Retinal pigment epithelial cell (primary cell): Measurements from ENCODE around the gene MRFAP1.
A peak's percentile ranks its signal among the peaks of the same experiment; 100 is the strongest.
"Not testable (repeated sequence)": the region's sequence is repeated elsewhere in the genome, so short reads cannot be mapped to it uniquely, and the experiment has no call there.

Source experiments
- DNase-seq: peaks from one replicate; pipeline ENCODE4 v3.0.0-alpha.2; 2010; ENCODE audit warnings: low read depth
- H3K4me3 ChIP-seq: 2 replicates; pipeline ENCODE4 v1.5.1; 2011; ENCODE audit warnings: mild to moderate bottlenecking, low read length, control low read depth, moderate library complexity
- TF ChIP-seq, protein P1 (sequence below): conservative IDR thresholded peaks from 2 replicates; pipeline ENCODE4 v1.5.1; 2011; ENCODE audit warnings: low read depth, low read length, control low read depth, inconsistent platforms

Gene MRFAP1

DNA sequence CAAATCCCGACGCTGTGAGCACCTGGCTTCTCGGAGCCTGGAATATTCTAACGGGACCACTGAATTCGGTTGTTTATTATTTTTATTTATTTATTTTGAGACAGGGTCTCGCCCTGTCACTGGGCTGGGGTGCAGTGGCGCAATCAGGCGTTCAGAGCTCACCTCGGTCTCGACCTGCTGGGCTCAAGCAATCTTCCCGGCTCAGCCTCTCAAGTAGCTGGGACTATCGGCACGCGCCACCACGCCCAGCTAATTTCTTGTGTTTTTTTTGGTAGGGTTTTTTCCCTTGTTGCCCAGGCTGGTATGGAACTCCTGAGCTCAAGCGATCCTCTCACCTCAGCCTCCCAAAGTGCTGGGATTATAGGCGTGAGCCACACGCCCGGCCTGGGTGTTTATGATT, 31.6 kb downstream of the MRFAP1 start:
- H3K4me3 ChIP-seq: no peak overlapping the region
- no peak for DNase-seq
- TF ChIP-seq, protein P1, sequence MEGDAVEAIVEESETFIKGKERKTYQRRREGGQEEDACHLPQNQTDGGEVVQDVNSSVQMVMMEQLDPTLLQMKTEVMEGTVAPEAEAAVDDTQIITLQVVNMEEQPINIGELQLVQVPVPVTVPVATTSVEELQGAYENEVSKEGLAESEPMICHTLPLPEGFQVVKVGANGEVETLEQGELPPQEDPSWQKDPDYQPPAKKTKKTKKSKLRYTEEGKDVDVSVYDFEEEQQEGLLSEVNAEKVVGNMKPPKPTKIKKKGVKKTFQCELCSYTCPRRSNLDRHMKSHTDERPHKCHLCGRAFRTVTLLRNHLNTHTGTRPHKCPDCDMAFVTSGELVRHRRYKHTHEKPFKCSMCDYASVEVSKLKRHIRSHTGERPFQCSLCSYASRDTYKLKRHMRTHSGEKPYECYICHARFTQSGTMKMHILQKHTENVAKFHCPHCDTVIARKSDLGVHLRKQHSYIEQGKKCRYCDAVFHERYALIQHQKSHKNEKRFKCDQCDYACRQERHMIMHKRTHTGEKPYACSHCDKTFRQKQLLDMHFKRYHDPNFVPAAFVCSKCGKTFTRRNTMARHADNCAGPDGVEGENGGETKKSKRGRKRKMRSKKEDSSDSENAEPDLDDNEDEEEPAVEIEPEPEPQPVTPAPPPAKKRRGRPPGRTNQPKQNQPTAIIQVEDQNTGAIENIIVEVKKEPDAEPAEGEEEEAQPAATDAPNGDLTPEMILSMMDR: no peak

DNA sequence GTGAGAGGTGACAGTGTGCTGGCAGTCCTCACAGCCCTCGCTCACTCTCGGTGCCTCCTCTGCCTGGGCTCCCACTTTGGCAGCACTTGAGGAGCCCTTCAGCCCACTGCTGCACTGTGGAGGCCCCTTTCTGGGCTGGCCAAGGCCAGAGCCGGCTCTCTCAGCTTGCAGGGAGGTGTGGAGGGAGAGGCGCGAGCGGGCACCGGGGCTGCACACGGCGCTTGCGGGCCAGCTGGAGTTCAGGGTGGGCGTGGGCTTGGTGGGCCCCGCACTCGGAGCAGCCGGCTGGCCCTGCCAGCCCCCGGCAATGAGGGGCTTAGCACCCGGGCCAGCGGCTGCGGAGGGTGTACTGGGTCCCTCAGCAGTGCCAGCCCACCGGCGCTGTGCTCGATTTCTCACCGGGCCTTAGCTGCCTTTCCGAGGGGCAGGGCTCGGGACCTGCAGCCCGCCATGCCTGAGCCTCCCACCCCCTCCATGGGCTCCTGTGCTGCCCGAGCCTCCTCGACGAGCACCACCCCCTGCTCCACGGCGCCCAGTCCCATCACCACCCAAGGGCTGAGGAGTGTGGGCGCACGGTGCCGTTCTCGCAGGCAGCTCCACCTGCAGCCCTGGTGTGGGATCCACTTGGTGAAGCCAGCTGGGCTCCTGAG, 32.2 kb downstream of the MRFAP1 start:
- DNase-seq, H3K4me3 ChIP-seq: not testable (repeated sequence)

DNA sequence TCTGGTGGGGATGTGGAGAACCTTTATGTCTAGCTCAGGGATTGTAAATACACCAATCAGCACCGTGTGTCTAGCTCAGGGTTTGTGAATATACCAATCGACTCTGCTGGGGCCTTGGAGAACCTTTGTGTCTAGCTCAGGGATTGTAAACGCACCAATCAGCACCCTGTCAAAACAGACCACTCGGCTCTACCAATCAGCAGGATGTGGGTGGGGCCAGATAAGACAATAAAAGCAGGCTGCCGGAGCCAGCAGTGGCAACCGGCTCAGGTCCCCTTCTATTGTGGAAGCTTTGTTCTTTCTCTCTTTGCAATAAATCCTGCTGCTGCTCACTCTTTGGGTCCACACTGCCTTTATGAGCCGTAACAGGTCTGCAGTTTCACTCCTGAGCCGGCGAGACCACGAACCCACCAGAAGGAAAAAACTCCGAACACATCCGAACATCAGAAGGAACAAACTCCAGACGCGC, 32.7 kb downstream of the MRFAP1 start:
- not testable (repeated sequence) for DNase-seq

DNA sequence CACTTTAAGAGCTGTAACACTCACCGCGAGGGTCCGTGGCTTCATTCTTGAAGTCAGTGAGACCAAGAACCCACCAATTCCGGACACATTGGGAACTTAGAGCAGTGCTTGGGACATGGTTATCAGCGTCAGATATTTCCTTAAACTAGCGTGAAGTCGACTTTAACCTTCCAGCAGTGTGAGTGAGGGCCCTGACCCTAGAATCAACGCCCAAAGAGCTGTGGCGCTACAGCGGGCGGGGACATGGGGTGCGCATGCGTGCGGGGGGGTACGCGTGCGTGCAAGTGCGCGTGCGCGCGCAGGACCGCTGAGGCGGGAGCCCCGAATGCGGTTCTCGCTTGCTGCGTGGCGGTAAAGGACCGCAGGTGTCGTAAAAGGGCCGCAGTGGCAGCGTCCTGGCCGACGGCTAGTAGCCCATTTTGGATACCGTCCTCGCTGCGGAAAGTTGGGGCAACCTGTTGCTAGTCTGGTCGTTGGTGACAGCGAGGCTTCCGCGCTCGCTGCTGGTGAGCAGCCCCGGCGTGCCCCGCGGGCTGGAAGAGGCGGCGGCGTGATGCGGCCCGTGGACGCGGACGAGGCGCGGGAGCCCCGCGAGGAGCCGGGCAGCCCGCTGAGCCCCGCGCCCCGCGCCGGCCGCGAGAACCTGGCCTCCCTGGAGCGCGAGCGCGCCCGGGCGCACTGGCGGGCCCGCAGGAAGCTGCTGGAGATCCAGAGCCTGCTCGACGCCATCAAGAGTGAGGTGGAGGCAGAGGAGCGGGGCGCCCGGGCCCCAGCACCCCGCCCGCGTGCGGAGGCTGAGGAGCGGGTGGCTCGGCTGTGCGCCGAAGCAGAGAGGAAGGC, 33.4 kb downstream of the MRFAP1 start:
- DNase-seq: peak; percentile 82
- TF ChIP-seq, protein P1: no peak
- H3K4me3 ChIP-seq: peak overlapping the region; percentile 58

More for the DNA sequence above, 32.7 kb downstream of the MRFAP1 start:
- peak overlapping the region; percentile 58 for H3K4me3 ChIP-seq

DNA sequence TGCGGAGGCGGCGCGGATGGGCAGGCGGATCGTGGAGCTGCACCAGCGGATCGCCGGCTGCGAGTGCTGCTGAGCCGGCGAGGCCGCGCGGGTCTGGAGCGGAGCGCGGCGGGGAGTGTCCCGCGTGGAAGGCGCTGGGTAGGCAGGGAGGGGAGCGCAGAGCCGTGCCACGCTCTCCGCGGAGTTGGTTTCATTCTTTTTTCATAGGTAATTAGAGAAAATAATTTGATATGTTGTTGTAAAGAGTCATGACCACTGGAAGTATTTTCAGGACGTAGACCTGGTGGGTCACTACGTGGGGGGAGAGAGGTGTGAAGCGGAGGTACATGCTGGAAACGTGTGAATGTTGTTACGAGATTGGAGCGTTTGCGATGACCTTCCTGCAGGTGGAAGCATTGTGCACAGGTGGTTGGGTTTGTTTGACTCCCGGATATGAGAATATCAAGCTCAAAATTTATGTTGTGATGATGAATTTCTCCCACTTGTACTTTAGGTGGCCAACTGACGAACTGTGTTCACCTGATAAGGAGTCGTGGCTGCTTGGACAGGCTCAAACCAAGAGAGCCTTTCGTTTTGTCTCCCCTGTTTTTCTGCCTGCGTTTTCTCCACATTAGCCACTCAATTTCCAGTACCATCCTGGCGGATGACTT, 34.1 kb downstream of the MRFAP1 start:
- DNase-seq: no peak
- TF ChIP-seq, protein P1: peak; percentile 60
- peak overlapping the region; percentile 58 for H3K4me3 ChIP-seq

DNA sequence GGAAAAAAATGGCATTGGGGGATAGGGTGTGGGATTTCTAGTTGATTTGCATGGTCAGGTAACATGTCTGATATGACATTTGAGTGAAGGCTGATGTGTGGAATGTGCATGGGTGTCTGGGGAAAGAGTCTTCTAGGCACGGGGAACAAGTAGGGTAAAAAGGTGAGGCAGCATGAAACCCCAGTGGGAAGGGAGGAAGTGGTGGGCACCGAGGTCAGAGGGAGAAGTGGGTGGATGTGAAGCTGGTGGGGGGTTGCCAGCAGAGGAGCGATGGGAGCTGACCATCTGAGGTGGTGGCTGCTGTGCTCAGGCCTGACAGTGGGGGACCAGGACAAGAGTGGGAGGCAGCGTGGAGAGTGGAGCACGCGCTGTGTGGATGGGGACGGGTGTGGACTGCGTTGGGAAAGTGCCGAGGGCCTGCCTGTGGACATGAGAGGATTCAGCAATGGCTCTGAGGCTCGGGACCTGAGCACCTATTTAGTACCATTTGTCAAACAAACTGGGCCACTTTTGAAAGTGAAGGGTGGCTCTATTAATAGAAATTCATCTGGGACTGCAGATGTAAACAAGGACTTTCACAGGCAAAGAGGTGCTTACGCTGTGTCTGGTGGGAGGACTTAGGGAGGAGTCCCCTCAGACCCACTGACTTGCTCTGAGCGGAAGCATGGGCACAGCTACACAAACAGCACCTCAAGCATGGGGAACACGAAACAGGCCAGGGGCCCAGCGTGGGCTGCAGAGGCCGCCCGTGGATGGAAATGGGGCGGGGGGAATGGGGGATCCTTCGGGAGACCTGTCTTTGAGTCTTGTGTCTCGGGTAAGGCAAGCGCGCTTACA, 36.5 kb downstream of the MRFAP1 start:
- TF ChIP-seq, protein P1: no peak
- no peak for DNase-seq
- no peak overlapping the region for H3K4me3 ChIP-seq

DNA sequence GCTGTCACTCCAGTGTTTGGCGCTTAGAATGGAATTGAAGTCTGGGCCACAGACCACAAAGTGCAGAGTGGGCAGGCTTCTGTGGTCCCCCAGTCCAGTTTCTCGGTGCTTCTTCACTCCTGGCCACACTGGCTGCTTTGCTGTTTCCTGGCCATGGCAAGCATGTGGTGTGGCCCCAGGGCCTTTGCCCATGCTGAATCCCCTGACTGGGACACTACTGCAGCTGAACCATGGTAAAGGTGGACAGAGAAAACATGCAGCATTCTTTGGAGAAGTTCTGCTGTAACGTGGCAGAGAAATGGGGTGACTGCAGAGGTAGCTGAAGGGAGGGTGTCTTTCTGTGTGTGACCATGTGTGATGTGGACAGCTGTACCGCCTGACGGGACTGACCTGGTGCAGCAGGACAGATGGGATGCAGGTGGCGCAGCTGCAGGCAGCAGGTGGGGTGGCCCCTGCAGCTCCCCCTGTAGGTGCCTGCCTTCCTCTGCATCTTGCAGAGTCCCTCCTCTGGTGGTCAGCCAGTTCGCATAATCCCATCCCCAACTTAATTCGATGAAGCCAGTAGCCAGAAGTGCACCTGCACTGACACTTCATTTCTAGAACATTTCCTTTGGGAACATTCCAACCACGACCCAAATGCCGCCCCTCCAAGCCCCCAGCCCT, 40.0 kb downstream of the MRFAP1 start:
- no peak overlapping the region for H3K4me3 ChIP-seq
- no peak for DNase-seq
- TF ChIP-seq, protein P1: peak; percentile 40
